Measurements from ENCODE around the gene CD3E. TPM values are rescaled to one million over a fixed set of nuclear protein-coding genes. Genes with fewer than 3 reads are reported as not detected.

CD3E gene
- total and polyA plus RNA-seq, 9 of the 15 experiments (the other 6 are each of a cell fraction or from before 2014, with no cell fraction given) = 0.07 to 0.62 (median 0.19) TPM; not detected in 5

DNA sequence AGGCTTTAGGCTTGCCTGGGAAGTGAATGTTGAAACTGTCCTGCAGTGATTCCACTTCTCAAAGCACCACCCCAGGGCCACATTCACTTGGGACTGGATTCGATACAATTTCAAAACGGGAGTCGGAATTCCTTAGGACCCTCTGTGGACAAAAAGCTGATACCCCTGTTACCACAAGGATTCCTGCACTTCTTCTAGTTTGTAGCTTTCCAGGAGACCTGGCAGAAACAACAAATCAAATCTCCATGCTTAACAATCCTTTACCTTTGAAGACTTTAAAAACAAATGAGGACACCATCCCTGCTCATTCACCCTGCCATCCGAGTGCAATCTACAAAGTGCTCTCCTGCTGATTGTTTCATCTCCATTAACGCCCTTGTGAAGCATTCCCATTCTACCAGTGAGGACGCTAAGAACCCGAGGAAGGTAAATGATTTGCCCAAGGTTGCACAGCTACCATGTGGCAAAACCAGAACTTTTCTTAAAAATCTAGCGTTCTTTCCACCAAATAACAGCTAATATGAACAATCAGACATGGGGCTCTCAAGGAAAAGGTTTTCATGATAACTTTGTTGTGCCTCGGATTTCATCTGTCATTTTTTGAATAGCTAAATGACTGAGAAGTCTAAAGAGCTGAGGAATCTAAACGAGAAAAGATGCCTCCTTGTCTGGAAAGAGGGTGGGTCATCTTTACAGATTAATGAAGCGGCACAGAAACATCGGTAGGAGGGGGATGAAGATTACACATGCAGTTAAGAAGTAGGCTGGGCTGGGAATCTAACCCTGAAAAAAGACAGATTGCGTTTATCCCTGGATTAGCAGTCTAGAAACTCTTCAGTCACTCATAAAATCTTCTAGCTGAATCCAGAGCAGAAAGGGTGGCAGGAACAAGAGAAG is 39.7 kb upstream of the CD3E start:
- no peaks in the 10 kb centered on the region for H3K36me3 ChIP-seq (ENCODE audit: control insufficient read depth, insufficient read depth, low read length)
- H2AFZ ChIP-seq (ENCODE audit: low read depth, low read length) = no peak overlapping the region
- POLR2A ChIA-PET = interaction anchor here (0.6 to 1.2 kb wide), 3 partner anchors 8 to 441 kb away, joined by 3 to 5 read pairs (median 5); no protein-coding TSS in a partner anchor
- DNase-seq (ENCODE audit: extremely low read depth in 1 of 4, low spot score in 3 of 4) (no peak), ATAC-seq (no peak), FAIRE-seq (no peak)
- H3K27ac ChIP-seq (ENCODE audit: extremely low read depth, low read depth, low read length) = no peak overlapping the region
- no peaks in the 10 kb centered on the region for H3K79me2 ChIP-seq (ENCODE audit: control insufficient read depth, insufficient read depth, low read length)
- H3K9me1 ChIP-seq (ENCODE audit: control insufficient read depth, insufficient read depth, low read length) = no peaks in the 10 kb centered on the region
- no TSS peak for BruUV-seq (replicated peaks)
- no peak overlapping the region for H3K4me2 ChIP-seq (ENCODE audit: insufficient read depth, low read length)
- H3K9ac ChIP-seq (ENCODE audit: insufficient read depth in 1 of 2, low read depth in 2 of 2, low read length in 2 of 2) = no peak overlapping the region
- H3K4me1 ChIP-seq (replicated peaks in 1 of 2; ENCODE audit: control insufficient read depth in 2 of 2, insufficient read depth in 2 of 2, low read length in 2 of 2) = no peaks in the 10 kb centered on the region
- in situ Hi-C loops (cut with MboI) (no loop called here), intact Hi-C loops (cut with micrococcal nuclease) (no loop called here)
- H3K9me3 ChIP-seq (replicated peaks; ENCODE audit: control insufficient read depth, insufficient read depth, low read depth, low read length) = no peaks in the 10 kb centered on the region
- peaks cover 31 to 41% of the 10 kb centered on the region in 2 experiments for H3K27me3 ChIP-seq (ENCODE audit: control insufficient read depth in 2 of 2, insufficient read depth in 2 of 2, low read length in 2 of 2)
- WGBS (ENCODE audit: insufficient coverage, low coverage, missing lambda C conversion rate) = 1% methylated on average over 13 of the region's 13 CpGs
- CTCF ChIA-PET (ENCODE audit: low intra/inter-chr PET ratio) = no interaction called here
- TF ChIP-seq ADNP (tag; IDR thresholded peaks at IDR 0.05) = no peak
- no peak for TF ChIP-seq KAT8 (IDR thresholded peaks at IDR 0.05; ENCODE audit: low read depth)
- 0 out of 2 replicates have a peak, but pooled peaks have one; percentile 4 for TF ChIP-seq RNF2 (IDR thresholded peaks at IDR 0.05)
- TF ChIP-seq NR1H2 (CRISPR knock-in tag; IDR thresholded peaks at IDR 0.05) = no peak
- TF ChIP-seq NCOA6 (IDR thresholded peaks at IDR 0.05) = no peak
- TF ChIP-seq GTF2A2 (tag; IDR thresholded peaks at IDR 0.05) = no peak
- TF ChIP-seq, protein P1, sequence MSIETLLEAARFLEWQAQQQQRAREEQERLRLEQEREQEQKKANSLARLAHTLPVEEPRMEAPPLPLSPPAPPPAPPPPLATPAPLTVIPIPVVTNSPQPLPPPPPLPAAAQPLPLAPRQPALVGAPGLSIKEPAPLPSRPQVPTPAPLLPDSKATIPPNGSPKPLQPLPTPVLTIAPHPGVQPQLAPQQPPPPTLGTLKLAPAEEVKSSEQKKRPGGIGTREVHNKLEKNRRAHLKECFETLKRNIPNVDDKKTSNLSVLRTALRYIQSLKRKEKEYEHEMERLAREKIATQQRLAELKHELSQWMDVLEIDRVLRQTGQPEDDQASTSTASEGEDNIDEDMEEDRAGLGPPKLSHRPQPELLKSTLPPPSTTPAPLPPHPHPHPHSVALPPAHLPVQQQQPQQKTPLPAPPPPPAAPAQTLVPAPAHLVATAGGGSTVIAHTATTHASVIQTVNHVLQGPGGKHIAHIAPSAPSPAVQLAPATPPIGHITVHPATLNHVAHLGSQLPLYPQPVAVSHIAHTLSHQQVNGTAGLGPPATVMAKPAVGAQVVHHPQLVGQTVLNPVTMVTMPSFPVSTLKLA (conservative IDR thresholded peaks at IDR 0.05) = no peak
- H3K4me3 ChIP-seq = no peak overlapping the region
- no peaks in the 10 kb centered on the region for H4K20me1 ChIP-seq (replicated peaks; ENCODE audit: control insufficient read depth, insufficient read depth, low read length)

All from K562 (cell line).